ENCODE data around the gene IRF6. TPM values are rescaled to one million over a fixed set of nuclear protein-coding genes. Genes with fewer than 3 reads are reported as not detected.

The IRF6 gene
- total RNA-seq, 2 experiments from 2014 or later = 0.11 to 0.14 TPM

DNA sequence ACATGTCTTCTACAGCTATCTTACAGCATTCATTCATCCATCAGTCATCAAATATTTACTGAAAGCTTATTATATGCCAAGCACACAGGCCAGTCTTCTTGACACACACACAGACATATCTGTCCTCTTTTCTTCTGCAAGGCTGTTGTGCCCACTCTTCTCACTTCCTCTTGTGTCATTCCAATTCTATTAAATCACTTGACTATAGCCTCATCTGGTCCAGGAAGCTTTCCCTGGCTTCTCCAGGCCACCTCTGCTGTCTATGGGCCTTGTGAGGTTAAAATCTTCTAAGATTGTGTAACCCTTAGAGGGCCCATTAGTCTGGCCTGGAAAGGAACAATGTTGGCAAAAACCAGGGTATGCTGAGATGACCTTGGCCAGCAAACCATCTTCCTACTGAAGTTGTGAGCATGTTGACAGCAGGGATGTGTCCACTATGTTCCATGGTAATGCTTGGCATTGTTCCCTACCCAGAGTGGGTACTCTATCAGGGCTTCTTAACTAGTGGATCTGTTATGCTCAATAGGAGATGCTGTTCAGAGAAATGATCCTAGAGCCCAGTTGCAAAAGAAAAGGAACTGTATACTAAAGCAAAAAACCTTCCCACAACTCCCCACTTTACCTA is 44.8 kb downstream of the IRF6 start:
- no peak overlapping the region for H3K4me3 Mint-ChIP-seq
- ChIA-PET CTCF (interaction anchor here (1.1 to 2.7 kb wide), 5 partner anchors 8 to 613 kb away, joined by 3 to 12 read pairs (median 6); no protein-coding TSS in a partner anchor), POLR2A (no interaction called here)
- peak overlapping the region; percentile 79 for H3K27ac Mint-ChIP-seq
- ATAC-seq (no peak), DNase-seq (no peak)
- peaks cover 71% of the 10 kb centered on the region for H3K4me1 Mint-ChIP-seq
- no peaks in the 10 kb centered on the region for H3K27me3 Mint-ChIP-seq
- intact Hi-C loops (cut with DNase I, micrococcal nuclease) = no loop called here
- H3K36me3 Mint-ChIP-seq (ENCODE audit: low read depth) = peaks cover 89% of the 10 kb centered on the region
- peaks cover 2% of the 10 kb centered on the region for H3K9me3 Mint-ChIP-seq (ENCODE audit: low read depth)

DNA sequence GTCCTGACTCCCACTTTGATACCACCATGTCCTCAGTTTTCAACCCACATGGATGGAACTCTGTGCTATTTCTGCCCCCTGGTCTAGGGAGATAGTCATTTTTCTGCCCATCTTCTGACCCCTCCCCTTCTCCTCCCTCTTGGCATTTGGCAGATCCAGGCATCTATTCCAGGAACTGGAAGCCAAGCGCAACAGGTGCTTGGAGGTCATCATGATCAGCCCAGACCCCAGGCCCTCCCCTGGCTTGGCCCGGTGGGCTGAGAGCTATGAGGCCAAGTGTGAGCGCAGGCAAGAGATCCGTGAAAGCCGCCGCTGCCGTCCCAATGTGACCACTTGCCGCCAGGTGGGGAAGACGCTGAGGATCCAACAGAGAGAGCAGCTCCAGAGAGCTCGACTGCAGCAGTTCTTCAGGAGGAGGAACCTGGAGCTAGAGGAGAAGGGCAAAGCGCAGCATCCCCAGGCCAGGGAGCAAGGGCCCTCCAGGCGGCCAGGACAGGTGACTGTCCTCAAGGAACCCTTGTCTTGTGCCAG is 46.0 kb downstream of the IRF6 start:
- Mint-ChIP-seq H3K9me3 (ENCODE audit: low read depth) (peaks cover 2% of the 10 kb centered on the region), H3K27ac (peak overlapping the region; percentile 56), H3K27me3 (no peaks in the 10 kb centered on the region), H3K36me3 (ENCODE audit: low read depth) (peaks cover 79% of the 10 kb centered on the region), H3K4me1 (peaks cover 71% of the 10 kb centered on the region), H3K4me3 (no peak overlapping the region)
- DNase-seq = no peak
- CTCF ChIA-PET = interaction anchor here (0.6 to 2.7 kb wide), 5 partner anchors 8 to 70 kb away, joined by 3 to 12 read pairs (median 6); no protein-coding TSS in a partner anchor
- intact Hi-C loops (cut with DNase I, micrococcal nuclease) = loop anchor here (2.0 to 10.0 kb wide), 4 partner anchors 63 to 1935 kb away; no protein-coding TSS in a partner anchor
- POLR2A ChIA-PET = no interaction called here
- no peak for ATAC-seq

DNA sequence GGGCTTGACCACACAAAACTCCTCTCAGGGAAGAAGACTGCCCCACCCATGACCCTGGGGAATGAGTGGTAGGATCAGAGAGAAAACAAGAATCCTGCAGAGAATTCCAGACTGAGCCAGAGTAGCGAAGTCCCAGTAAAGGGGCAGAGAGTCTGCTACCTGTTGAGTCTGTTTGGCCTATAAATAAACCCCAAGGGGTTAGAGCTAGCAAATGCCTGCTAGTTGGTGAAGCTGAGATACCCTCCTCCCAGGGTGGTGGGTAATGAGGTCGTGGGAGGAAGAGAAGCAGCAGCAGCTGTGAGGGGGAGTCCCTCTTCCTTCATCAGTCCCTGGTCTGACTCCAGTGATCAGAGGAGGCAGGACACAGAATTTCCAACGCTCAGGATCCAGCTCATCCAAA is 47.5 kb downstream of the IRF6 start:
- DNase-seq (no peak), ATAC-seq (no peak)
- peak overlapping the region; percentile 99 for H3K27ac Mint-ChIP-seq
- H3K4me1 Mint-ChIP-seq = peaks cover 73% of the 10 kb centered on the region
- H3K27me3 Mint-ChIP-seq = no peaks in the 10 kb centered on the region
- H3K4me3 Mint-ChIP-seq = peak overlapping the region; percentile 95
- ChIA-PET CTCF (interaction anchor here (1.3 to 5.0 kb wide), 3 partner anchors 9 to 34 kb away, joined by 3 to 58 read pairs (median 11); no protein-coding TSS in a partner anchor), POLR2A (interaction anchor here (2.4 kb wide), 1 partner anchor 10 kb away, joined by 21 read pairs; no protein-coding TSS in a partner anchor)
- no peaks in the 10 kb centered on the region for H3K9me3 Mint-ChIP-seq (ENCODE audit: low read depth)
- peaks cover 66% of the 10 kb centered on the region for H3K36me3 Mint-ChIP-seq (ENCODE audit: low read depth)
- intact Hi-C loops (cut with DNase I, micrococcal nuclease) = loop anchor here (2.0 to 10.0 kb wide), 4 partner anchors 64 to 1934 kb away; no protein-coding TSS in a partner anchor

DNA sequence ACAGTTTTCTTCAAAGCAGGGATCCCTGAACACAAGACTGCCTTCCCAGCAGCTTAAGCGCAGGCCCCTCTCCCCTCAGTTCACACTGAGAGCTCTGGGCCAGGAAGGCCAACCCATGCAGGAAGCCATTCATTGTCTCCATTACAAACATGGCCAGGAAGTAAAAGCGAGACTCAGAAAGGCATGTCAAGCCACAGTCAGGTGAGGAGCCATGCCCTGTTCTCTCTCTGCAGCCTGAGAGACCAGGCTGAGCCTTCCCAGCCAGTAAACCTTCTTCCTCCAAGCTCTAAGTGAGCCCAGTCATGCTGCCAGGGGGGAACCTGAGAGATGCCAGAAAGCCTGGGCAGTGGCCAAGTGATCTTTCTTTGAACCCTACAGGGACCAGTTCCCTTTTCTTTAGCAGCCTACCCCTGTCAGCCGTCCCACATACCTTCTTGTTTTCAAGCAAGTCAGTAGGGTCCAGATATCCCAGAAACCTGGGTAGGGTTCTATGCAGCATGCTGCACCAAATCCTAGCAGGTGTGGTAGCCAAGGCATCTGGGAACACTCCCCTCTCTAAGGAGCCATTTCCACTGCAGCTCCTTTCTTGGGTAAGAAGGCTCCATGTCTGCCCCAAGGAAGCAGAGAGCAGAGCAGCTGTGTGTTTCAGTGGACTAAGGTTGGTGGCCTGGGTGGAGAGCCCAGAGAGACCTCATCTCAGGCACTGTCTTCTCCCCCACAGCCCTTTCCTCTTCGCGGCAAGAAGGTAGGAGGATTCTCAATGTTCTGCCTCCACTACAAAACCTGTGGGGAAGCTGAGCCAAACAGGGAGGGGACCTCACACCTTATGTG is 49.1 kb downstream of the IRF6 start:
- Mint-ChIP-seq H3K4me1 (peaks cover 75% of the 10 kb centered on the region), H3K9me3 (ENCODE audit: low read depth) (no peaks in the 10 kb centered on the region), H3K4me3 (peak overlapping the region; percentile 95), H3K36me3 (ENCODE audit: low read depth) (peaks cover 50% of the 10 kb centered on the region), H3K27ac (peak overlapping the region; percentile 99), H3K27me3 (no peaks in the 10 kb centered on the region)
- DNase-seq = peak; percentile 63
- ChIA-PET CTCF (interaction anchor here (0.6 to 5.0 kb wide), 6 partner anchors 9 to 187 kb away, joined by 3 to 58 read pairs (median 6); no protein-coding TSS in a partner anchor), POLR2A (interaction anchor here (0.9 to 2.4 kb wide), 8 partner anchors 10 to 66 kb away, joined by 3 to 28 read pairs (median 4); partner anchors contain the start of gene C1orf74)
- intact Hi-C loops (cut with DNase I, micrococcal nuclease) = loop anchor here (1.0 to 10.0 kb wide), 6 partner anchors 11 to 1932 kb away; partner anchors contain the start of genes C1orf74 (in 2 of the 2) and UTP25 (in 1 of the 2)
- ATAC-seq = peak; percentile 34

DNA sequence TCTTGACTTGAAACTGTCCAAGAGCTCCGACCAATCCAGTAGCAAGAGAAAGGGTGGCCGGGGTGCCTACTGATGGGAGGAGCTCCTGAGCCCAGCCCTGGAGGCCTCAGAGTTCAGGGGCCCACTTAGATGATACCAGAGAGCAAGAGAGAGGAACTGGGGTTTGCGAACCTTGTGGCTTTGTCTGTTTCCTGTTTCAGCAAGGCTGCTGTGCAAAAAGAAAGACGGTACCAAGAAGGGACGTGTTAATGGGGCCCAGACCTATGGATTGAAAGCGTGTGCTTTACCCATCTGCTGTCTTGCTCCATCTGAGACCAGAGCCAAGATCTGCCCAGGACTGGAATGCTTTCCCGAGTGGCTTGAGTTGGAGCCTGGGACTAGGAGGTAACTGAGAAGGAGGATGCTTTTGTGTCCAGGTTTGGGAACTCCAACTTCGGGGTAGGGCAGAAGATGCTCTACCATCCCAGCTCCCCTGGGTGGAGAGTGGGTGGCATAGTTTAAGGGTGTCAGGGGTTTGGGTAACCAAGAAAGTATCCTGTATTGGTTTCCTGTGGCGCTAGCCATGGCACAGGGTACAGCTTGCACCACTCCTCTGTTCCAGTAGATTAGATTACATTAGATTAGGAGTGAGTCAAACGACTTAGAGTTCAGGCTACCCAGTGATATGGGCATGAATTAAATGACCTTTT is 49.9 kb downstream of the IRF6 start, which contains the start of gene TRAF3IP3:
TSS of gene TRAF3IP3 (plus strand) at position 128 of the 689 bp plus-strand sequence. CDS start 3,987 bp downstream, outside the sequence.
- DNase-seq = peak; percentile 89
- ChIA-PET POLR2A (interaction anchor here (0.9 to 1.9 kb wide), 10 partner anchors 10 to 618 kb away, joined by 3 to 28 read pairs (median 4); partner anchors contain the start of gene C1orf74), CTCF (interaction anchor here (0.6 to 5.0 kb wide), 13 partner anchors 8 to 504 kb away, joined by 3 to 58 read pairs (median 5); partner anchors contain the start of genes C1orf74 and UTP25)
- H3K36me3 Mint-ChIP-seq (ENCODE audit: low read depth) = peaks cover 43% of the 10 kb centered on the region
- intact Hi-C loops (cut with DNase I, micrococcal nuclease) = loop anchor here (1.0 to 10.0 kb wide), 6 partner anchors 12 to 1931 kb away; partner anchors contain the start of genes C1orf74 (in 2 of the 2) and UTP25 (in 1 of the 2)
- peak within 1 kb of the TSS; percentile 95 for H3K4me3 Mint-ChIP-seq
- peak; percentile 76 for ATAC-seq
- H3K27ac Mint-ChIP-seq = peak within 1 kb of the TSS; percentile 99
- H3K9me3 Mint-ChIP-seq (ENCODE audit: low read depth) = no peaks in the 10 kb centered on the region
- no peaks in the 10 kb centered on the region for H3K27me3 Mint-ChIP-seq
- H3K4me1 Mint-ChIP-seq = peaks cover 75% of the 10 kb centered on the region

DNA sequence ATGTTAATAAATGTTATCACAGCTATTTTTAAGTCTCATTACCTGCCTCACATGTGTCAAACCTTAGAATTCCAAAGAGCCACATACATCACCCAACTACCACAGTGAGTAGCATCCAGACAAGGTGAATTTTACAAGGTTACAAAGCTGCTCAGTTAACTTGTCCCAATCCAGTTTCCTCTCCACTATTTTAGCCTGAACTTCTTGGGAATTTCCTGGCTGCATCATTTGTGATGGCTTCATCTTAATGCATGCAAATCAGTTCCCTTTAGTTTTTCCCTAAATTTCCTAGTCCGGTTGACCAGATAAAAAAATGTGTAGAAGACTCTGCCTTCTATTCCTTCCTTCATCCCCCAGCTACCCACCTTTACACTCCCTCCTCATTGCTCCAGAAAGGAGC is 50.7 kb downstream of the IRF6 start:
- ChIA-PET CTCF (interaction anchor here (0.6 to 5.0 kb wide), 15 partner anchors 9 to 186 kb away, joined by 3 to 58 read pairs (median 5); partner anchors contain the start of genes C1orf74 and UTP25), POLR2A (interaction anchor here (0.9 to 1.9 kb wide), 7 partner anchors 11 to 619 kb away, joined by 3 to 28 read pairs (median 4); partner anchors contain the start of gene C1orf74)
- Mint-ChIP-seq H3K36me3 (ENCODE audit: low read depth) (peaks cover 36% of the 10 kb centered on the region), H3K4me3 (peak overlapping the region; percentile 95), H3K9me3 (ENCODE audit: low read depth) (no peaks in the 10 kb centered on the region), H3K27me3 (no peaks in the 10 kb centered on the region), H3K27ac (peak overlapping the region; percentile 99), H3K4me1 (peaks cover 77% of the 10 kb centered on the region)
- intact Hi-C loops (cut with DNase I, micrococcal nuclease) = loop anchor here (10.0 kb wide), 3 partner anchors 580 to 1930 kb away; no protein-coding TSS in a partner anchor
- DNase-seq (no peak), ATAC-seq (no peak)

DNA sequence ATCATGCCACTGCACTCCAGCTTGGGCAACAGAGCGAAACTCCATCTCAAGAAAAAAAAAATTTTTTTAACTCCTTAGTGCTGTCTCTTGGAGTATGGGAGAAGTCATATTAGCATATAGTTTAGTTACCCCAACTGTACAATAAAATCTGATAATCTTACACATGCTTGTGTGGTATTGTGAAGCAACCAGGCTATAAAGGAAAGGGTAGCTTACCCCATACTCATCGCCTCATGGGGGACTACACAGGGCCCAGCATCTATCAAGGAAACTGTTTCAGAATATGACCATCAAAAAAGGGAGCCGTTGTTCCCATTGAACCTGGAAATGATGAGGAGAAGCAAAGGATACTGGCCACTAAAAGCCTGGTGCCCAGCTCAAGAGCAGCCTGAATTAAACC is 53.1 kb downstream of the IRF6 start:
- no peak for ATAC-seq
- Mint-ChIP-seq H3K9me3 (ENCODE audit: low read depth) (no peaks in the 10 kb centered on the region), H3K27ac (peak overlapping the region; percentile 98), H3K27me3 (no peaks in the 10 kb centered on the region), H3K4me1 (peaks cover 70% of the 10 kb centered on the region), H3K4me3 (no peak overlapping the region), H3K36me3 (ENCODE audit: low read depth) (peaks cover 12% of the 10 kb centered on the region)
- ChIA-PET POLR2A (interaction anchor here (0.6 to 2.7 kb wide), 4 partner anchors 16 to 62 kb away, joined by 3 to 23 read pairs (median 4); partner anchors contain the start of gene C1orf74), CTCF (interaction anchor here (0.7 to 6.7 kb wide), 5 partner anchors 15 to 69 kb away, joined by 3 to 75 read pairs (median 5); no protein-coding TSS in a partner anchor)
- DNase-seq = no peak
- intact Hi-C loops (cut with DNase I, micrococcal nuclease) = loop anchor here (1.0 to 10.0 kb wide), 7 partner anchors 15 to 1928 kb away; partner anchors contain the start of genes C1orf74 (in 2 of the 2), LAMB3 (in 1 of the 2) and UTP25 (in 1 of the 2)

DNA sequence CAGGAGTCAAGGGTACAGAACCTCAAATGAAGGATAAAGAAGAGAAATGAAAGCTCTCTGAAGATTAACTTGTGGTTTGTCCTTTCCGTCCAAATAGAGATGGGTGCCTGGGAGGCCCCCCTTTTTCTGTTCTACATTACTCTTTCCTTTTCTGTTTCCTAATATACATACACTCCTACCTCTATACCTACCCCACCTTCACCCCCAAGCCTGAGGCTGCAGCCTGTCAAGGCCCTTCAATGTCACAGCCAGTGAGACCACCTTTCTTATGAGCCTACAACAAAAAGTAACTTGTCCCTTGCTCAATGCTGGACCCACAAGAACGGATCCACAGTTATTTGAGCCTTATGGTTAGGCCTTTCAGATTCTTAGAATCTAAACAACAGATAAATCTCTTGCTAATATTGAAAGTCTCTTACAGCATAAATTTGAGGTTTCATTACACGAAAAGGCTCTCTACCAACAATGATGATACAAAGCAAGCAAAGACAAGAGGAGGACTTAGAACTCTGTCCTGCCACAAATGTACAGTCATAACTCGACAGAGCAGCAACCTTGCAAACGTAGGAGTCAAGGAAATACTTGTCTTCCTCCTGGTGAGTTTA is 54.2 kb downstream of the IRF6 start:
- ChIA-PET POLR2A (interaction anchor here (0.6 to 2.7 kb wide), 5 partner anchors 14 to 32 kb away, joined by 3 to 23 read pairs (median 5); no protein-coding TSS in a partner anchor), CTCF (interaction anchor here (0.5 to 6.7 kb wide), 11 partner anchors 9 to 638 kb away, joined by 3 to 75 read pairs (median 5); partner anchors contain the start of gene C1orf74)
- ATAC-seq (peak; percentile 48), DNase-seq (peak; percentile 65)
- peak overlapping the region; percentile 51 for H3K4me3 Mint-ChIP-seq
- no peaks in the 10 kb centered on the region for H3K27me3 Mint-ChIP-seq
- intact Hi-C loops (cut with DNase I, micrococcal nuclease) = loop anchor here (1.0 to 10.0 kb wide), 8 partner anchors 17 to 1927 kb away; partner anchors contain the start of genes C1orf74 (in 2 of the 2), LAMB3 (in 1 of the 2) and UTP25 (in 1 of the 2)
- H3K27ac Mint-ChIP-seq = peak overlapping the region; percentile 98
- no peaks in the 10 kb centered on the region for H3K9me3 Mint-ChIP-seq (ENCODE audit: low read depth)
- H3K4me1 Mint-ChIP-seq = peaks cover 82% of the 10 kb centered on the region
- H3K36me3 Mint-ChIP-seq (ENCODE audit: low read depth) = peaks cover 3% of the 10 kb centered on the region

DNA sequence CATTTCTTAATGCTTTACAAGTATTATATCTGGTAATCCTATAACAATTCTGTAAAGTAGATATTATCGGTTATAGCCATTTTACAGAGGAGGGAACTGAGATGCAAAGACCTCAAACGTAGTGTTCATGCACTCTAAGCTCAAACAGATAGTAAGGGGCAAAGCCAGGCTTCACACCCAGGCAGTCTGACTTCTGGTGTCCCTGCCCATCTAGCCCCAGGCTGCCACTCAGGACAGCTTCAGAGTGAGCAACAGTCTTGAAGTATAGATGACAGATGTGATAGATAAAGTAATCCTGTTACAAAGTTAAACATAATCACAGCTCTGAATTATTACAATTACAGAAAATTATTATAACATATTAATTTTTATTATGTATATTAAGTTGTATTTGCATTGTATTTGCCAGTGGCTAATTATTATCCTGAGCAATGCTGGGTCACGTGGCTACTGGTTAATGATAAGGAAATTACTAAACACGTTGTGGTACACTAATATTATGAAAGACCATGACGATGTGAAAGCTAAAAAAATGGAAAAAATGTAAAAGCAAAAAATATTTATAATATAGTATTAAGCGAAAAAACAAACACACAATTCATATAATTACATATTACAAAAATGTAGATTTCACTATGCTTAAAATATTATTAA is 56.1 kb downstream of the IRF6 start:
- Mint-ChIP-seq H3K27ac (peak overlapping the region; percentile 73), H3K27me3 (no peaks in the 10 kb centered on the region), H3K36me3 (ENCODE audit: low read depth) (no peaks in the 10 kb centered on the region), H3K9me3 (ENCODE audit: low read depth) (no peaks in the 10 kb centered on the region), H3K4me3 (no peak overlapping the region), H3K4me1 (peaks cover 78% of the 10 kb centered on the region)
- ChIA-PET CTCF (interaction anchor here (0.6 to 6.7 kb wide), 17 partner anchors 14 to 173 kb away, joined by 3 to 75 read pairs (median 3); partner anchors contain the start of gene UTP25), POLR2A (interaction anchor here (1.3 kb wide), 1 partner anchor 19 kb away, joined by 3 read pairs; no protein-coding TSS in a partner anchor)
- no peak for DNase-seq
- no peak for ATAC-seq
- intact Hi-C loops (cut with DNase I, micrococcal nuclease) = loop anchor here (5.0 to 10.0 kb wide), 6 partner anchors 37 to 1925 kb away; partner anchors contain the start of genes G0S2 (in 1 of the 2) and LAMB3 (in 1 of the 2)
